Posterior cingulate gyrus (tissue), 11 donors: Measurements from ENCODE around the gene TAS2R20.

Experiments
- DNase-seq, 10 donors: peaks; one replicate each; pipeline versions ENCODE4 v3.0.0 to v3.0.0-alpha.2; 2020 to 2021; ENCODE audit warnings: mixed read lengths in 3 of 10
- intact Hi-C: fragments of 100-400 bp; cut with DNase I; formaldehyde crosslinking; loops from one replicate; pipeline ENCODE4 v1.15.1; 2023

TAS2R20 gene

GRCh38 chr12:10965476-10965875, 32.6 kb downstream of the TAS2R20 start:
- intact Hi-C loops = no loop called here
- DNase-seq = no peak

DNA sequence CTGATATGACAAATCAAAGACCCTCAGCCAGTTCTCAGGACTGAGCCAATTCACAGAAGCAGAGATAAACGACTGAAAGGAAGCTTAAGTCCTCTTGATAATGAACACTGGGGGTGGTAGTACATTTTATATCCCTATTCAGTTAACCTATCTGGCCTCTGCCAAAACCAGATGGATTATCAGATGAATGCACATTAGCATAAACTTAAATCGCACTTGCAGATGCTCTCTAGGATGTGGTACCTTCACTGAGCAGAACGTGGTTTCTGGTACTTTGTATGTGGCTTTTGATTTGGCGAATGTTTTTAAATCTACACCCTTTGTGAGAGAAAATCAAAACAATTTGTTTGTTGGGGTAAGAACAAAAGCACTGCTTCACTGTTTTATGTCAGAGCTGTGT, 37.9 kb downstream of the TAS2R20 start:
- no peak for DNase-seq
- intact Hi-C loops = no loop called here

GRCh38 chr12:10959804-10960203, 38.3 kb downstream of the TAS2R20 start:
- peak in 2 of 10 donors; percentile 41 to 55 for DNase-seq
- intact Hi-C loops = loop anchor here (1.0 kb wide), 1 partner anchor 239 kb away; no protein-coding TSS in a partner anchor

- DNase-seq = no peak
- intact Hi-C loops = no loop called here
Measured at GRCh38 chr12:10957741-10958140, 40.4 kb downstream of the TAS2R20 start.

GRCh38 chr12:10956085-10956484, 42.0 kb downstream of the TAS2R20 start:
- DNase-seq = no peak
- intact Hi-C loops = no loop called here

- intact Hi-C loops = no loop called here
- DNase-seq = peak in 4 of 10 donors; percentile 14 to 82 (median 34)
Measured at GRCh38 chr12:10952645-10953044, 45.5 kb downstream of the TAS2R20 start.
